HCT116 (cell line): ENCODE measurements around the gene RPRD1B. TPM values are rescaled to one million over a fixed set of nuclear protein-coding genes. Genes with fewer than 3 reads are reported as not detected.
A peak's percentile ranks its signal among the peaks of the same experiment; 100 is the strongest.

Source experiments
- ATAC-seq: fragments of 200-7000 bp; cut with Tn5 transposase; 2 replicates; pipeline ENCODE4 v1.9.1; 2020; ENCODE audit warnings: mild to moderate bottlenecking, moderate library complexity
- BruUV-seq: library from RNA; stranded (reverse); fragments of 400-500 nt; replicated peaks from 2 replicates; lab custom pipeline; 2021; lab: Mats Ljungman, UMichigan
- CTCF ChIA-PET: fragments of 300-600 bp; sonication (Branson Sonifier 250); formaldehyde crosslinking; loops from one replicate; lab custom pipeline; 2021; ENCODE audit warnings: antibody characterized with exemption; lab: Charles Lee
- POLR2A ChIA-PET: fragments of 300-600, 350-600 bp; sonication (Branson Sonifier 250); formaldehyde crosslinking; loops from one replicate; lab custom pipeline; 2021; ENCODE audit warnings: antibody characterized with exemption; lab: Charles Lee
- RAD21 ChIA-PET, 2 experiments: fragments of 300-600 bp; sonication (Branson Sonifier 250); formaldehyde crosslinking; loops; one replicate each; lab custom pipeline; 2023; ENCODE audit warnings: low total read pairs in 2 of 2; ENCODE audit not compliant: uncharacterized antibody in 2 of 2, unreplicated experiment in 2 of 2, low non-redundant PET in 1 of 2; lab: Charles Lee
- DNase-seq: peaks from one replicate; pipeline ENCODE4 v3.0.0-alpha.2; 2010; ENCODE audit warnings: low read depth, low spot score
- H2AFZ ChIP-seq: fragments of 200-600 bp; shearing (Covaris generic), sonication (generic); 2 replicates; pipeline ENCODE4 v1.6.1; 2017; ENCODE audit warnings: low read depth, mixed run types, mixed read lengths, antibody characterized with exemption, low read length; ENCODE audit not compliant: poor library complexity, severe bottlenecking
- H3K27ac ChIP-seq: 2 replicates; pipeline ENCODE4 v1.5.1; 2012; ENCODE audit warnings: low read depth, low read length
- H3K27me3 ChIP-seq: fragments of 200-600 bp; sonication (generic); 2 replicates; pipeline ENCODE4 v1.6.1; 2016; ENCODE audit warnings: mixed run types, low read length, mixed read lengths; ENCODE audit not compliant: insufficient read depth
- H3K36me3 ChIP-seq, 2 experiments: fragments of 200-500 bp in 1 of 2; fragments of 200-600 bp in 1 of 2; sonication (Bioruptor generic) in 1 of 2; sonication (generic) in 1 of 2; 2 replicates each; pipeline versions ENCODE4 v1.5.1 to v1.6.1; 2014 to 2016; ENCODE audit warnings: low read length in 2 of 2, inconsistent platforms in 1 of 2, mixed read lengths in 1 of 2, mixed run types in 1 of 2; ENCODE audit not compliant: insufficient read depth in 2 of 2, control insufficient read depth in 1 of 2
- H3K4me1 ChIP-seq, 2 experiments: fragments of 200-600 bp in 1 of 2; sonication (generic) in 1 of 2; 2 replicates each; pipeline versions ENCODE4 v1.5.1 to v1.6.1; 2012 to 2017; ENCODE audit warnings: low read length in 2 of 2, inconsistent platforms in 1 of 2, mild to moderate bottlenecking in 1 of 2, mixed read lengths in 1 of 2, mixed run types in 1 of 2, moderate library complexity in 1 of 2; ENCODE audit not compliant: insufficient read depth in 2 of 2, control insufficient read depth in 1 of 2
- H3K4me2 ChIP-seq: fragments of 200-600 bp; sonication (generic); 2 replicates; pipeline ENCODE4 v1.6.1; 2017; ENCODE audit warnings: mixed run types, low read length, mixed read lengths
- H3K4me3 ChIP-seq, 2 experiments: fragments of 200-600 bp in 1 of 2; sonication (generic) in 1 of 2; replicated peaks in 1 of 2; 2 replicates each; pipeline ENCODE4 v1.5.1; 2011 to 2016; ENCODE audit warnings: low read length in 2 of 2, control low read depth in 1 of 2, low read depth in 1 of 2, mild to moderate bottlenecking in 1 of 2, mixed read lengths in 1 of 2, mixed run types in 1 of 2
- H3K79me2 ChIP-seq: fragments of 200-600 bp; sonication (generic); 2 replicates; pipeline ENCODE4 v1.6.1; 2017; ENCODE audit warnings: mild to moderate bottlenecking, mixed run types, low read length, moderate library complexity, mixed read lengths; ENCODE audit not compliant: insufficient read depth
- H3K9ac ChIP-seq: fragments of 200-600 bp; sonication (generic); 2 replicates; pipeline ENCODE4 v1.6.1; 2016; ENCODE audit warnings: low read length, mixed read lengths
- H3K9me2 ChIP-seq: fragments of 200-600 bp; sonication (generic), shearing (Covaris generic); 2 replicates; pipeline ENCODE4 v1.6.1; 2017; ENCODE audit warnings: mixed run types, mild to moderate bottlenecking, moderate library complexity; ENCODE audit not compliant: insufficient read depth
- H3K9me3 ChIP-seq, 2 experiments: fragments of 200-500 bp in 1 of 2; fragments of 200-600 bp in 1 of 2; sonication (Bioruptor generic) in 1 of 2; sonication (generic) in 1 of 2; 2 replicates each; pipeline ENCODE4 v1.6.1; 2014 to 2017; ENCODE audit warnings: low read length in 2 of 2, mixed read lengths in 2 of 2, inconsistent platforms in 1 of 2, low read depth in 1 of 2, mild to moderate bottlenecking in 1 of 2, mixed run types in 1 of 2, moderate library complexity in 1 of 2; ENCODE audit not compliant: control insufficient read depth in 1 of 2, insufficient read depth in 1 of 2
- H4K20me1 ChIP-seq: fragments of 200-600 bp; sonication (generic), shearing (Covaris generic); 2 replicates; pipeline ENCODE4 v1.6.1; 2017; ENCODE audit warnings: mixed run types, mild to moderate bottlenecking, moderate library complexity; ENCODE audit not compliant: insufficient read depth
- RAD21 ChIP-seq: IDR thresholded peaks from 2 replicates; pipeline ENCODE4 v1.6.1; 2012; ENCODE audit warnings: low read depth, mild to moderate bottlenecking
- TCF7L2 ChIP-seq: IDR thresholded peaks from 2 replicates; pipeline ENCODE4 v1.7.0; 2011; ENCODE audit warnings: borderline replicate concordance, inconsistent platforms; ENCODE audit not compliant: insufficient read depth, insufficient read length; ENCODE audit errors: extremely low read depth
- intact Hi-C: fragments of 100-400 bp; cut with micrococcal nuclease; formaldehyde crosslinking; loops from 2 replicates; pipeline ENCODE4 v1.10.0; 2022
- total RNA-seq: library from RNA; stranded (reverse); gene quantifications from one replicate; pipeline ENCODE4 v1.2.1, GENCODE V29; 2021; ENCODE audit not compliant: unreplicated experiment
- TF ChIP-seq, protein P1 (sequence below), 3 experiments: fragments of 200-600 bp in 1 of 3; sonication (generic) in 1 of 3; IDR thresholded peaks in 2 of 3; conservative IDR thresholded peaks in 1 of 3; 2 replicates each; pipeline ENCODE4 v1.5.1; 2012 to 2017; ENCODE audit warnings: low read depth in 2 of 3, low read length in 2 of 3, antibody characterized with exemption in 1 of 3, borderline replicate concordance in 1 of 3, control low read depth in 1 of 3, mild to moderate bottlenecking in 1 of 3, mixed read lengths in 1 of 3, mixed run types in 1 of 3, moderate library complexity in 1 of 3; ENCODE audit not compliant: insufficient read depth in 1 of 3
- TF ChIP-seq, protein P2 (sequence below): IDR thresholded peaks from 2 replicates; pipeline ENCODE4 v1.6.1; 2012

The RPRD1B gene
- total RNA-seq, 1 experiment from 2014 or later, result 30.7 TPM

DNA sequence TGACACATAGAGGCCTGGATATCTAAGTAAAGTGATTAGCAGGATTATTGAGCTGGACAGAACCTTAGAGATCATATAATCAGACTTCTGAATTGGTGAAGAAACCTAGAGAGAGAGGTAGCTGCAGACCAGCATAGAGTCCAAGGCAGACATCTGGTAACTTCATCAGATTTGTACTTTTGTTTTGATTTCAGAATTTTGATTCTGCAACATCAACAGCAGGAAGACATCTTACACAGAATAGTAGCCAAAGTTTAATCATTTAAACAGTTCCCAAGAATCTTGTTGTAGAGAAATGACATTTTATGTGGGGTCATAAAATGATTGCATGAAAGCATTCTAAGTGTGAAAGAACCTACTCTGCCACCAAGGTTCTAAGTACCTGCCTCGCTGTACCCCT, 39.4 kb downstream of the RPRD1B start:
- no peak for ATAC-seq
- POLR2A ChIA-PET, result interaction anchor here (0.6 to 0.8 kb wide), 2 partner anchors 35 to 148 kb away, joined by 3 read pairs; no protein-coding TSS in a partner anchor
- H3K36me3 ChIP-seq, result peaks cover 20 to 27% of the 10 kb centered on the region in 2 experiments; a peak in 3 of 4 replicates

DNA sequence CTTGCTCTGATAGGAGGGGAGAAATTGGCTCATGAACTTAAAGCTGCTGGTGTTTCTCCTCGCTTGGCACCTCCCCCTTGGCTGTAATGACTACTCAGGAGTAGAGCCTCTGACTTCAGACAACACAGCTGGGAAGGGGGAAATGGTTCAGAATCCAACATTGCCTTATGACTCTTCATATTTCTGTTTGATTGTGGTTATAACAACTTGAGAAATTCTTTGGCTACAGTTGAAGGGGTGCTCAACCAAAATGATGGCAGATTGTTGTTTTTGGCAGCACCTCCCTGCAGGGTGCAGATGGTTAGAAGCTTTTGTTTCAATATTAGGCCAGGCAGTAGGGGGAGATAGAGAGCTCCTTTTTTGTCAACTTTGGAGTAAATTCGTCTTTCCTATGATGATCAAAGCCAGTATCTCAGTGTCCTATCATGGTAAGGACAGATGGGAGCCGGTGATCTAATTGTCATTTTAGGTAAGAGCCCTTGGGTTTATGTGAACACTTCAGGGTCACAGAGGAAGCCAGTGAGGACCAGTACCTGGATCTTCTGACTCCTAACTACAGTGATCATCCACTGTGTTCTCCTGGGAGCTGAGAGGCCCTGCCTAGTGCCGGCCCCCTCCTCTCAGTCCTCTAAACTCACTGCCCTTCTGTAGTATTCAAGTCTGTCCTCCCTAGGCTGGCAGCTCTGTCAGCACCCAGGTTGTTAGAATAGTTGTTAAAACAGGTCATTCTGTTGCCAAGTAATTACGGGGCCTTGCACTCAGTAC, 39.9 kb downstream of the RPRD1B start:
- Histone ChIP-seq H3K4me1 (no peaks in the 10 kb centered on the region), H3K79me2 (peaks cover 7% of the 10 kb centered on the region; the same call in 1 of the 2 replicates), H3K4me2 (no peak overlapping the region), H3K9ac (no peak overlapping the region), H3K9me2 (no peaks in the 10 kb centered on the region), H3K27ac (no peak overlapping the region), H3K9me3 (no peaks in the 10 kb centered on the region), H3K36me3 (peaks cover 17 to 26% of the 10 kb centered on the region in 2 experiments; a peak in 3 of 4 replicates), H3K4me3 (no peak overlapping the region), H4K20me1 (no peaks in the 10 kb centered on the region), H3K27me3 (no peaks in the 10 kb centered on the region), H2AFZ (no peak overlapping the region)
- CTCF ChIA-PET, result interaction anchor here (0.6 to 2.0 kb wide), 23 partner anchors 9 to 509 kb away, joined by 3 to 37 read pairs (median 4); no protein-coding TSS in a partner anchor
- POLR2A ChIA-PET, result interaction anchor here (0.6 to 0.8 kb wide), 2 partner anchors 36 to 148 kb away, joined by 3 read pairs; no protein-coding TSS in a partner anchor
- RAD21 ChIA-PET, result interaction anchor here (0.6 to 1.2 kb wide), 4 partner anchors 72 to 248 kb away, joined by 3 to 9 read pairs (median 6); no protein-coding TSS in a partner anchor
- peak; percentile 80 for ATAC-seq
- intact Hi-C loops, result loop anchor here (1.0 to 5.0 kb wide), 2 partner anchors 92 to 149 kb away; partner anchors contain the start of gene TGM2
- TF ChIP-seq RAD21, result peak; percentile 51; the same call in 1 of the 2 replicates
- no peak for TF ChIP-seq TCF7L2
- TF ChIP-seq, protein P1, sequence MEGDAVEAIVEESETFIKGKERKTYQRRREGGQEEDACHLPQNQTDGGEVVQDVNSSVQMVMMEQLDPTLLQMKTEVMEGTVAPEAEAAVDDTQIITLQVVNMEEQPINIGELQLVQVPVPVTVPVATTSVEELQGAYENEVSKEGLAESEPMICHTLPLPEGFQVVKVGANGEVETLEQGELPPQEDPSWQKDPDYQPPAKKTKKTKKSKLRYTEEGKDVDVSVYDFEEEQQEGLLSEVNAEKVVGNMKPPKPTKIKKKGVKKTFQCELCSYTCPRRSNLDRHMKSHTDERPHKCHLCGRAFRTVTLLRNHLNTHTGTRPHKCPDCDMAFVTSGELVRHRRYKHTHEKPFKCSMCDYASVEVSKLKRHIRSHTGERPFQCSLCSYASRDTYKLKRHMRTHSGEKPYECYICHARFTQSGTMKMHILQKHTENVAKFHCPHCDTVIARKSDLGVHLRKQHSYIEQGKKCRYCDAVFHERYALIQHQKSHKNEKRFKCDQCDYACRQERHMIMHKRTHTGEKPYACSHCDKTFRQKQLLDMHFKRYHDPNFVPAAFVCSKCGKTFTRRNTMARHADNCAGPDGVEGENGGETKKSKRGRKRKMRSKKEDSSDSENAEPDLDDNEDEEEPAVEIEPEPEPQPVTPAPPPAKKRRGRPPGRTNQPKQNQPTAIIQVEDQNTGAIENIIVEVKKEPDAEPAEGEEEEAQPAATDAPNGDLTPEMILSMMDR (IDR thresholded peaks at IDR 0.05 in 2 of 3, conservative IDR thresholded peaks at IDR 0.05 in 1 of 3; ENCODE audit: borderline replicate concordance in 1 of 3, insufficient read depth in 1 of 3, low read depth in 2 of 3, low read length in 2 of 3), result peak; percentile 57 to 78 (median 69); a peak in 5 of 6 replicates
- BruUV-seq, result no TSS peak
- peak; percentile 24 for DNase-seq

More for the DNA sequence above, 39.4 kb downstream of the RPRD1B start:
- Histone ChIP-seq H4K20me1 (no peaks in the 10 kb centered on the region), H3K27me3 (no peaks in the 10 kb centered on the region), H3K4me2 (no peak overlapping the region), H3K9me3 (no peaks in the 10 kb centered on the region), H3K9me2 (no peaks in the 10 kb centered on the region), H3K4me1 (no peaks in the 10 kb centered on the region), H2AFZ (no peak overlapping the region), H3K4me3 (no peak overlapping the region), H3K9ac (no peak overlapping the region), H3K79me2 (peaks cover 7% of the 10 kb centered on the region; the same call in 1 of the 2 replicates), H3K27ac (no peak overlapping the region)
- no peak for DNase-seq
- no TSS peak for BruUV-seq
- ChIA-PET CTCF (interaction anchor here (0.6 to 2.0 kb wide), 21 partner anchors 8 to 509 kb away, joined by 3 to 37 read pairs (median 4); no protein-coding TSS in a partner anchor), RAD21 (interaction anchor here (0.6 to 1.2 kb wide), 4 partner anchors 72 to 249 kb away, joined by 3 to 9 read pairs (median 6); no protein-coding TSS in a partner anchor)
- TF ChIP-seq, protein P2, sequence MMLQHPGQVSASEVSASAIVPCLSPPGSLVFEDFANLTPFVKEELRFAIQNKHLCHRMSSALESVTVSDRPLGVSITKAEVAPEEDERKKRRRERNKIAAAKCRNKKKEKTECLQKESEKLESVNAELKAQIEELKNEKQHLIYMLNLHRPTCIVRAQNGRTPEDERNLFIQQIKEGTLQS, result no peak
- intact Hi-C loops, result loop anchor here (1.0 to 5.0 kb wide), 2 partner anchors 92 to 149 kb away; partner anchors contain the start of gene TGM2
